HG03432 (cell line): ENCODE data around the gene GYPC.
"Not testable (repeated sequence)": the region's sequence is repeated elsewhere in the genome, so short reads cannot be mapped to it uniquely, and the experiment has no call there.

ENCODE experiments used
- ATAC-seq: cut with Tn5 transposase; IDR thresholded peaks from one replicate; pipeline ENCODE4 v1.9.1; 2021; ENCODE audit warnings: mild to moderate bottlenecking, moderate library complexity; ENCODE audit not compliant: unreplicated experiment

Gene GYPC

DNA sequence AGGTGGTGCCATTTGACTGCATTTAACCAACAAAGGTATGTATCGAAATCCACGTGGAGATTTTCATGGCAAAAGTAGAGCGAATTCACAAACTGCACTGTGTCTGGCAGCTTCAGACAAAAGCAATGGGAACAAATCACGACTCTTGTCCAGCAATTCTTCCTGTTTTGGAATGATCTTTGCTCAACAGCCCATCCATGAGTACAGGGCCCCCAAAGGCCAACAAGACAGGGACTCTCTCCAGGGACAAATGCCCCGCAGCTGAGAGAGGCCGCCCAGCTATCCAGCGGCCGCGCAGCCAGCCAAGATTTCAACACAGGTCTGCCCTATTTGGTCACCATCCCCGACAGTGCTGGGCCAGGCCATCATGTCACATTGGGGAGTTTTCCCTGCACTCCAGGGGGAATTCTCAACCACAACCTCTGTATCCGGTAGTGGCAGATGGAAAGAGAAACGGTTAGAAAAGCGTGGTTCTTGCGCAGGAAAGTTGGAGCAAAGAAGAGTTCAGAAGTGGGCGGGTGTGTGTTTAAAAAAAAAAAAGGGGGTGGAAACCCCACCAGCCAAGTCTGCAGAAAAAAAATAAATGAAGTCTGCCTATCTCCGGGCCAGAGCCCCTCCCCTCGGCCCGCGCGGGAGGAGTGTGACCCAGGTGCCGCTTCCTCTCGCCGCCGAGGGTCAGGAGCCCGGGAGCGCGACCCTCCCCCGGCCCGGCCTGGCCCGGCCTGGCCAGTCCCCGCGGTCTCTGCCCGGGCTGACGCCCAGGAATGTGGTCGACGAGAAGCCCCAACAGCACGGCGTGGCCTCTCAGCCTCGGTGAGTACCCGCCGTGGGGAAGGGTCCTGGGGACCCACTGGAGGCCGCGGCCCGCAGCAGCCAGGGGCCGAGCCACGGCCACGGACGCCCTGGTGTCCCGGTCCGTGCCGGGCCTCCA, at the start of gene GYPC:
Gene GYPC, plus strand, starts transcription at position 659 of the 931 bp plus-strand sequence. Its CDS starts 106 bp downstream, at position 765.
- peak; percentile 48 for ATAC-seq

- ATAC-seq: no peak
Observed at GRCh38 chr2:126614524-126615227, 41.3 kb upstream of the GYPC start.

DNA sequence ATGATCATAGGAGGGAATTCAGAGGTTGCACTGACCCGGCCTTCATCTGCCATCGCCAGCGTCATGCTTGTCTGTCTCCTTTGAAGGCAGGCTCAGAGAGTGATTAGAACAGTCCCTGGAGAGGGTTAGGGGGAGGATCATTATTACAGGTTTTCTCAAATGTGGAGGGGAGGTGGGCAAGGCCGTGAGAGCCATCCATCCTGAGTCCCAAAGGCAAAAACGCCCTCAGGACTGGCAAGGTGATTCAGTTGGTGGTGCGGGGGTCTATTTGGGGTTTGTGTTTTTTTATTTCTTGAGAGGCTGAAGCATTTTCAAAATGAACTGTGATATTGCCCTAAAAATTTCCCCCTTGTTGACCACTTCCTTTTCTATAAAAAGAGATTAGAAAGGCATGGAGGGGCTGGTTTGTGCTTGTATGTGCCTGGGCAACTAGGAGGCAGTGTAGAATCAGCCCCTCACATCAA, 39.3 kb upstream of the GYPC start:
- ATAC-seq: peak; percentile 82

DNA sequence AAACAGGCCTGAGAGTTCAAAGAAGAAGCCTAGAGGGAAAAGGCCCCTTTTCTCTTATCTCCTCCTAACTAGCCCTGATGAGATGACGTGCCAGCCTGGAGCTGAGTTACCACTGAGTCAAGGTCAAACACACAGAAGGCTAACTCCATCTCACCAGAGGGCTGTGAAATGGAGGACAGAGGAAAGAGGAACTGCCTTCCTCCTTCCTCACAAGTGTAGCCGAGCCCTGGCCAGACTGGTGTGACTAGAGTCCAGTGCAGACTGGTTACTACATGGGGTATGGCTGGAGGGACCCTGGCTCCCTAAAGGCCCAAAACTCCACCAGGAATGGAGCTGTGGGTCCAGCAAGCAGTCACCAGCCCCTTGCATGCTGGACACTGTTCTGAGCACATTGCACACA, 35.7 kb upstream of the GYPC start:
- ATAC-seq: no peak

- ATAC-seq: no peak
Observed at GRCh38 chr2:126623000-126623399, 33.0 kb upstream of the GYPC start.

DNA sequence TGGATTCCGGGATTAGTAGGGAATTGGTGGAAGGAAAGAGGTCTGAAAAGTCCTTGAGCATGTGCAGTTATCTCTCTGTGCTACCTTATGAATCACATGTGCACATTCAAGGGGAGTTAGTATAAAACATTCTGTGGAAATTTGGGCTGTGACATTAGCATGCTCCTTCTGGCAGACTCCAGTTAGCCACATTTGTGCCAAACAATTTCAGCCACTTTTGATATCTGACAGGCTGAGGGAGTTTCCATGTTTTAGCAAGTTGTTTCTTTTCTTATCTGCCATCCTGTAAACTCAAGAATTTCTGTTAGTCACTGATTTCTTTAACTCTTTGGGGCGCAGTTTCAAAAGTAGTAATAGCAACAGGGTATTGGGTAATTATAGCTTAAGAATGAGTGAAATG, 28.3 kb upstream of the GYPC start:
- no peak for ATAC-seq

DNA sequence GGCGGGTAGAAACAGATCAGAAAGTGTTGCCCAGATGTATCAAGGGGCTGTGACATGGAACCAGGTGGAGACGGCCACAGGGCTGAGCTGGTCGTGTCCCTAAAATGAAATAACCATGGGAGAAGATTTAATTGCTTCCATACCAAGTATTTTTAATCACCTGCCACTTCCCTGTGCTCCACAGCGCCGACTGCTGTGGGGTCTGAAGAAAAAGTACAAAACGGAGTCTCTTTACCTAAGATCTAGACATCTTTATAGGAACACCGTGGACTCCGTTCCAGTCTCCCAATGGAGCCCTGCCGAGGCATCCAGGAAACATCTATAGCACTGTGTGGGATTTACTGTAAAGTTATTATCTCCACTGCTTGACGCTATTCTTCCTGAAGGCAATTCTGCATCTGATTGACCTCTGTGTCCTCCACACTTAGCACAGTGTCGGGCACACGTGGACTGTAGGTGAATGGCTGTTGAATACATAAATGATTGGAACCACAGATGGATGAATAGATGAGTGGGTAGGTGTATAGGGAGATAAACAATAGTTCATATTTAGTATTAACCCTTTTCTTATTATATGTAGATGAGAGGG, 21.6 kb upstream of the GYPC start:
- no peak for ATAC-seq

GRCh38 chr2:126635281-126635680, 20.7 kb upstream of the GYPC start:
- ATAC-seq: no peak

DNA sequence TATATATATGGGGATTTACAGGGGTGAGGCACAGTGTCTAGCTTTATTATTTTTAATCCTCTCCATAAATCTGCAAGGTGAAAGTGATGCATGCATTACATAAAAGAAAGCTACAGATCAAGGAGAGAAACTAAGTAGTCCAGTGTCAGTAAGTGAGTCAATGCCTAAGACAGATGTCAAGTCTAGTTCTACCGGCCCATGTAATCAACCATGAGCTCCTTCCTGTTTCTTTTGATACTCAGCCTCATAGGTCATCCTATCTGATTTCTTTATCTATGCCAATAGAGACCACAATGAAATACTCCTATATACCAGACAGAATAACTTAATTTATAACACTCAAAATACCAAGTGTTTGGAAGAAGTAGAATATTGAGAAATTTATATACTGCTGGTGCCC, 20.2 kb upstream of the GYPC start:
- ATAC-seq: no peak

- no peak for ATAC-seq
Observed at GRCh38 chr2:126637386-126637785, 18.6 kb upstream of the GYPC start.

- no peak for ATAC-seq
Observed at GRCh38 chr2:126638746-126639145, 17.2 kb upstream of the GYPC start.

GRCh38 chr2:126639276-126639675, 16.7 kb upstream of the GYPC start:
- no peak for ATAC-seq

- not testable (repeated sequence) for ATAC-seq
Observed at GRCh38 chr2:126641294-126641693, 14.7 kb upstream of the GYPC start.

DNA sequence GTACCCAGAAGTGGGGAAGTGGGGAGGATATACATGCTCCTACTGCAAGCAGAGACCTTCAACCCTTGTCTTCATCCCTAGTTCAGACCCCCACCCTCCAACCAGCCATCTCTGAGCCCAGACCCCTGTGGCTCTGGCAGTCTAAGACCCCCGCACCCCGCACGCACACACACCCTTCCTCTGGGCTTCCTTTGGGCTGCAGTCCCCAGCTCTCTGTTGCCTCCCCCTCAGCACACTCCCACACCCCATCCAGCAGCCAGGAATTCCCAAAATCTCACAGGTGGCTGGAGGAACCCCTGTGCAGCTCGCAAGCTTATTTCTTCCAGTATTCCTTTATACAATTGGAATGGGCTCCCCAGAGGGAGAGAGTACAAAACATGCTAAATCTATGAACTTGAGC, 13.9 kb upstream of the GYPC start:
- no peak for ATAC-seq

- ATAC-seq: no peak
Observed at GRCh38 chr2:126643431-126643830, 12.5 kb upstream of the GYPC start.

DNA sequence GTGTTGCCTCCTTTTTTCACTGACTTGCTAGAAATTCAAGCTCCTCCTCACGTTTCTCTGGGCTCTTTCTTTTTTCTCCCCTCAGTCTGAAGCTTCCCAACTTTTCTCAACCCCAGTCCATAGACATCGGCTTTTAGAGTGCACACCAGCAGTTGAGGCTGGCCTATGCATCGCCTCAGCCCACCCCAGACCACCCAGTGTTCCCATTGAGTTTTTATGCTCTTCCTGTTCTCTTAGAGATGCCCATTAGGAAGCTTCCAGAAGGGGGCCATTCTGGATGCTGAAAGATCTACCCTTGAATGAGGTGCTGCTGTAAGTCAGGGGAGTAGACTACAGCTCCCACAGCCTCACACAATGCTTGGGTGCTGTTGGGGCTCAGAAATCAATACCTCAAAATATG, 12.0 kb upstream of the GYPC start:
- no peak for ATAC-seq

- ATAC-seq: peak; percentile 85
Observed at GRCh38 chr2:126644630-126645191, 11.2 kb upstream of the GYPC start.

DNA sequence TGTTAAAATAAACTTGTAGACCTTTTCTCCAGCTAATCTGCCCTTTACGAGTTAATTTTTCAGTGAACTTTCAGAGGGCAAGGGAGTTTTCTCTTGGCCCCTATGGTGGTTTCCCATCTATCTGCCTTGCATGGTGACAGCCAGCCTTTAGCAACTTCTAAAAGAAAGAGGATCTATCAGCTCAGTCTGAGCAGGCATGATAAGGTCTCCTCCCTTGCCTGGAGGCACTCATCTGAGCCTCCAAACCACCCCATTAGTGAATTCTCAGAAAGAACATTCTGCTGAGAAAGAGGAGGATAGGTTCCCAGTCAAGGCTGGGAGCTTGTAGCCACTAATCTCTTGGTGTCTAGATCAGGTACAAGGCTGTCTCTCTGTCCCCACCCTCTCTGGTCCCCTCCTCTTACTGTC, 10.7 kb upstream of the GYPC start:
- peak; percentile 69 for ATAC-seq

DNA sequence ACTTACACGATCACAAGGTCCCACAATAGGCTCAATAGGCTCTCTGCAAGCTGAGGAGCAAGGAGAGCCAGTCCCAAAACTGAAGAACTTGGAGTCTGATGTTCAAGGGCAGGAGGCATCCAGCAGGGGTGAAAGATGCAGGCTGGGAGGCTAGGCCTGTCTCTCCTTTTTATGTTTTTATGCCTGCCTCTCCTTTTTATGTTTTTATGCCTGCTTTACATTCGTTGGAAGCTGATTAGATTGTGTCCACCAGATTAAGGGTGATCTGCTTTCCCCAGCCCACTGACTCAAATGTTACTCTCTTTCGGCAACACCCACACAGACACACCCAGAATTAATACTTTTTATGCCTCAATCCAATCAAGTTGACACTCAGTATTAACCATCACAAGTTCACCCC, 9.9 kb upstream of the GYPC start:
- no peak for ATAC-seq

- ATAC-seq: not testable (repeated sequence)
Observed at GRCh38 chr2:126647714-126648344, 8.1 kb upstream of the GYPC start.

- not testable (repeated sequence) for ATAC-seq
Observed at GRCh38 chr2:126648345-126648786, 7.6 kb upstream of the GYPC start.
